Loucy (cell line): Measurements from ENCODE around the gene MGMT.

Source experiments
- H2AFZ ChIP-seq: fragments of 200-600 bp; sonication (generic); 2 replicates; pipeline ENCODE4 v1.6.0; 2016; ENCODE audit warnings: antibody characterized with exemption, mild to moderate bottlenecking, low read length, moderate library complexity
- H3F3A ChIP-seq: fragments of 200-600 bp; 2 replicates; pipeline ENCODE4 v1.6.0; 2016; ENCODE audit warnings: antibody characterized with exemption, low read depth, mild to moderate bottlenecking
- H3K27me3 ChIP-seq: fragments of 200-600 bp; sonication (generic); 2 replicates; pipeline ENCODE4 v1.6.1; 2014; ENCODE audit warnings: low read length, mild to moderate bottlenecking; ENCODE audit not compliant: insufficient read depth, poor library complexity, severe bottlenecking
- H3K36me3 ChIP-seq: fragments of 200-600 bp; sonication (generic); 2 replicates; pipeline ENCODE4 v1.6.1; 2016; ENCODE audit warnings: low read length; ENCODE audit not compliant: insufficient read depth
- H3K4me1 ChIP-seq: fragments of 200-600 bp; sonication (generic); 2 replicates; pipeline ENCODE4 v1.5.1; 2014; ENCODE audit warnings: low read length, mild to moderate bottlenecking; ENCODE audit not compliant: insufficient read depth, poor library complexity, severe bottlenecking
- H3K4me2 ChIP-seq: fragments of 200-600 bp; sonication (generic); 2 replicates; pipeline ENCODE4 v1.6.0; 2014; ENCODE audit warnings: antibody characterized with exemption, low read length, low read depth, mild to moderate bottlenecking; ENCODE audit not compliant: poor library complexity, severe bottlenecking
- H3K4me3 ChIP-seq: fragments of 200-600 bp; sonication (generic); 2 replicates; pipeline ENCODE4 v1.5.1; 2014; ENCODE audit warnings: low read length, mild to moderate bottlenecking, mixed read lengths; ENCODE audit not compliant: poor library complexity, severe bottlenecking
- H3K79me2 ChIP-seq: fragments of 200-600 bp; sonication (generic); 2 replicates; pipeline ENCODE4 v1.6.1; 2014; ENCODE audit warnings: low read length; ENCODE audit not compliant: insufficient read depth
- H3K9ac ChIP-seq: fragments of 200-600 bp; sonication (generic); 2 replicates; pipeline ENCODE4 v1.6.0; 2014; ENCODE audit warnings: mild to moderate bottlenecking, low read depth, low read length, moderate library complexity; ENCODE audit not compliant: poor library complexity, severe bottlenecking
- H3K9me2 ChIP-seq: fragments of 200-600 bp; sonication (generic); replicated peaks from 2 replicates; pipeline ENCODE4 v1.6.1; 2016; ENCODE audit warnings: low read depth, low read length, mixed read lengths
- H3K9me3 ChIP-seq: fragments of 200-600 bp; sonication (generic); 2 replicates; pipeline ENCODE4 v1.6.1; 2014; ENCODE audit warnings: mild to moderate bottlenecking, antibody characterized with exemption, low read length, low read depth; ENCODE audit not compliant: insufficient read depth
- H4K20me1 ChIP-seq: fragments of 200-600 bp; sonication (generic); 2 replicates; pipeline ENCODE4 v1.6.0; 2014; ENCODE audit warnings: antibody characterized with exemption, low read length, mild to moderate bottlenecking; ENCODE audit not compliant: insufficient read depth, poor library complexity, severe bottlenecking
- CTCF ChIP-seq: fragments of 200-600 bp; sonication (generic); conservative IDR thresholded peaks from 2 replicates; pipeline ENCODE4 v1.5.1; 2014; ENCODE audit warnings: mild to moderate bottlenecking, antibody characterized with exemption, low read length
- EZH2phosphoT487 ChIP-seq: fragments of 200-600 bp; IDR thresholded peaks from 2 replicates; pipeline ENCODE4 v1.6.1; 2018; ENCODE audit warnings: antibody characterized with exemption, mild to moderate bottlenecking, moderate library complexity, borderline replicate concordance

The MGMT gene

GRCh38 chr10:129509155-129509554, 42.1 kb downstream of the MGMT start:
- H3F3A ChIP-seq = no peaks in the 10 kb centered on the region
- no peak overlapping the region for H3K4me3 ChIP-seq
- H2AFZ ChIP-seq = no peak overlapping the region
- no peaks in the 10 kb centered on the region for H3K27me3 ChIP-seq
- TF ChIP-seq EZH2phosphoT487 (no peak), CTCF (no peak)
- H4K20me1 ChIP-seq = no peaks in the 10 kb centered on the region
- no peak overlapping the region for H3K4me2 ChIP-seq
- H3K9me2 ChIP-seq = no peaks in the 10 kb centered on the region
- H3K9ac ChIP-seq = no peak overlapping the region
- peaks cover 15% of the 10 kb centered on the region for H3K4me1 ChIP-seq
- H3K79me2 ChIP-seq = peaks cover 21% of the 10 kb centered on the region; the same call in 1 of the 2 replicates
- H3K9me3 ChIP-seq = no peaks in the 10 kb centered on the region
- H3K36me3 ChIP-seq = no peaks in the 10 kb centered on the region

GRCh38 chr10:129509835-129510234, 42.8 kb downstream of the MGMT start:
- H4K20me1 ChIP-seq = no peaks in the 10 kb centered on the region
- H3K4me1 ChIP-seq = peaks cover 19% of the 10 kb centered on the region
- peaks cover 21% of the 10 kb centered on the region; the same call in 1 of the 2 replicates for H3K79me2 ChIP-seq
- no peak overlapping the region for H3K4me2 ChIP-seq
- no peaks in the 10 kb centered on the region for H3K9me3 ChIP-seq
- no peak overlapping the region for H2AFZ ChIP-seq
- no peak overlapping the region for H3K9ac ChIP-seq
- H3F3A ChIP-seq = no peaks in the 10 kb centered on the region
- TF ChIP-seq EZH2phosphoT487 = no peak
- no peak for TF ChIP-seq CTCF
- H3K36me3 ChIP-seq = no peaks in the 10 kb centered on the region
- no peaks in the 10 kb centered on the region for H3K9me2 ChIP-seq
- no peak overlapping the region for H3K4me3 ChIP-seq
- H3K27me3 ChIP-seq = no peaks in the 10 kb centered on the region

GRCh38 chr10:129511086-129511485, 44.0 kb downstream of the MGMT start:
- peaks cover 9% of the 10 kb centered on the region for H3K4me1 ChIP-seq
- H3K4me3 ChIP-seq = no peak overlapping the region

More at GRCh38 chr10:129511086-129511485, 44.0 kb downstream of the MGMT start:
- no peaks in the 10 kb centered on the region for H3F3A ChIP-seq
- peaks cover 21% of the 10 kb centered on the region; the same call in 1 of the 2 replicates for H3K79me2 ChIP-seq
- H3K4me2 ChIP-seq = no peak overlapping the region
- TF ChIP-seq EZH2phosphoT487 (no peak), CTCF (no peak)
- no peaks in the 10 kb centered on the region for H3K9me3 ChIP-seq
- no peaks in the 10 kb centered on the region for H4K20me1 ChIP-seq
- H3K36me3 ChIP-seq = no peaks in the 10 kb centered on the region
- H2AFZ ChIP-seq = no peak overlapping the region
- no peak overlapping the region for H3K9ac ChIP-seq
- no peaks in the 10 kb centered on the region for H3K9me2 ChIP-seq
- H3K27me3 ChIP-seq = no peaks in the 10 kb centered on the region
